Measurements from ENCODE around the gene STX16. TPM values are rescaled to one million over a fixed set of nuclear protein-coding genes. Genes with fewer than 3 reads are reported as not detected.

STX16 gene
- total RNA-seq, 1 donor from 2014 or later, result 84.4 TPM

- DNase-seq (ENCODE audit: low spot score), result no peak
Measured at GRCh38 chr20:58652606-58653294, 1.7 kb downstream of the STX16 start.

DNA sequence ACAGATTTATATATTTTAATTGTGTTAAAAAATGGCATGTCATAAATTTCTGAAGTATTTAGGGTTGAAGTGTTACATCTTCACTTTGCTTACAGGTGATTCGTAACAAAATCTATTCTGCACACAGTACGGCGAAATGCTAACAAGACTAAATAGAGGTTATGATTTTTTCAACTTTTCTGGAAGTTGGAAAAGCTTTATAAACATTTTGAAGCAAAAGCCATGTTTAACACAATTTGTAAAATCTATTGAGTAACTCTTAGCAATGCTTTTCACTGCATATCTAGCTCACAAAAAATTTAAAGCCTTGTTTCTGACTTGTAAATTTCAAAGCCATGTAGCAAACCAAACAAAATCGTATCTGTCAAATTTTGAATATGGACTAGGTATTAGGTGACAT is 3.3 kb downstream of the STX16 start:
- DNase-seq (ENCODE audit: low spot score), result no peak

- DNase-seq (ENCODE audit: low spot score), result no peak
Measured at GRCh38 chr20:58655328-58656107, 4.4 kb downstream of the STX16 start.

- no peak for DNase-seq (ENCODE audit: low spot score)
Measured at GRCh38 chr20:58656831-58657230, 5.7 kb downstream of the STX16 start.

GRCh38 chr20:58657262-58657661 is 6.2 kb downstream of the STX16 start:
- no peak for DNase-seq (ENCODE audit: low spot score)

DNA sequence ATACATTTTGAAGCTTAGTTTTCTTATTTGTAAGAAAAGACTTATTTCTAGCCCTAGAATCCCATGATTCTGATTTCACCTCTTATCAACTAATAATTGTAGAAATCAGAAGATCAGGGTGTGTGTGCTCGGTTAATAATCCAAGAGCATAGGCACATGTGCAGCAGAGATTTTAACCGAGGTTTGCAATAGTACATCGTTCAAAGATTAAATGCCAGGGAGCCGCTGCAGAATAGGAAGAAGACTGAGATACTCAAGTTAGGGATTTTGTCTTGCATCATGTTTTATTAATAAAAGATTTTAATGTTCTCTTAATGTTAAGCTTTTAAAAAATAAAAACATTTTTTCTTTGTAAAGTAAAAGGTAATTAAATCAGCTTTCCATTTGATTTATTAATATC is 6.9 kb downstream of the STX16 start:
- DNase-seq (ENCODE audit: low spot score), result no peak

DNA sequence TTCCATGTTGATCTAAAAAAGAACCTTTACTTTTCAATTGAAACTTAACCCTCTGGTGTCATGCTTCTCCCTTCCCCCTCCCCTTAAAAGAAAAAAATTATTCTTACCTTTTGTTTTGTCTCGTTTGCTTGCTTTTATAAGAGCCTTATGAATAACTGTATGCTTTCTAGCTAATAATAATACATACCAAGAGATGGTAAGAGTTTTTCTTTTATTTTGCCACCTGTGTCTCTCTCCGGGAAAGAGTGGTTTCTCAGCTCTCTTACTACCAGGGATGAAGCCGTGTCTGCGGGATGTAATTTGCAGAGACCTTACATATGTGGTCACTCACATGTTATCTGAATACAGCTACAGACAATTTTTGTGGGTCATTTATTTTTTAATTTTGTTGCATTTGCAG is 7.7 kb downstream of the STX16 start:
- no peak for DNase-seq (ENCODE audit: low spot score)

- no peak for DNase-seq (ENCODE audit: low spot score)
Measured at GRCh38 chr20:58659841-58660240, 8.8 kb downstream of the STX16 start.

DNA sequence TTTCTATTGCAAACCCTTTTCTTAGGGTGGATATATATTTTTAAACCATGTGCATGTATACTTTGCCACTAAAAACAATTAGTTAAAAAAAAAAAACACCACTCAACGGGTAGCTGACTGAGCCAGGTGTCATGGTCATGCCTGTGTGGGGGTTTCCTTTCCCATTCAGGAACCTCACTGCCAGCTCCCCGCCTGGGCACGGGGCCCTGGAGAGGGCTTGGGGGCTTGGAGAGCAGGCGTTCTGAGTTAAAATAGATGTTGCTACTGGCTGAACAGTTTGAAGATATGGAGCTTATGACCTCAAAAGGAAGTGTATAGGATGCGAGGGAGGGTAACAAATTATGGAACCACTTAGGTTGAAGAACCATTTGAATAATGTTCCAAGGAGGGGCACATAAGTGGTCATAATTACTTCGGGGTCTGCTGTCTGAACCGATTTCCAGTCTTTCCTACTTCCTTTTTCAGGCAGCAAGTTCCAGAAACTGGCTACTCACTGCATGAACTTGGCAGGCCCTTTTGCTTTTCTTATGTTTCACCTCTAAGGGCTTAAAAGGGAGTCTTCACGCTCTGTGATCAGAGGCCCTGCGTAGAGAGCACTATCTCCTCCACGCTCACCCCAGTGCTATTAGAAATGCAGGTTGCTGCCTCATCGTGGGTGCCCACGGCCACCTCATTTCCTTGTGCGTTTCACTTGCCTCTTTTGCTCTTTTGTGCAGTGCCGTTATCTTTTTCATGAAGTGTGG is 9.9 kb downstream of the STX16 start:
- DNase-seq (ENCODE audit: low spot score), result no peak

DNA sequence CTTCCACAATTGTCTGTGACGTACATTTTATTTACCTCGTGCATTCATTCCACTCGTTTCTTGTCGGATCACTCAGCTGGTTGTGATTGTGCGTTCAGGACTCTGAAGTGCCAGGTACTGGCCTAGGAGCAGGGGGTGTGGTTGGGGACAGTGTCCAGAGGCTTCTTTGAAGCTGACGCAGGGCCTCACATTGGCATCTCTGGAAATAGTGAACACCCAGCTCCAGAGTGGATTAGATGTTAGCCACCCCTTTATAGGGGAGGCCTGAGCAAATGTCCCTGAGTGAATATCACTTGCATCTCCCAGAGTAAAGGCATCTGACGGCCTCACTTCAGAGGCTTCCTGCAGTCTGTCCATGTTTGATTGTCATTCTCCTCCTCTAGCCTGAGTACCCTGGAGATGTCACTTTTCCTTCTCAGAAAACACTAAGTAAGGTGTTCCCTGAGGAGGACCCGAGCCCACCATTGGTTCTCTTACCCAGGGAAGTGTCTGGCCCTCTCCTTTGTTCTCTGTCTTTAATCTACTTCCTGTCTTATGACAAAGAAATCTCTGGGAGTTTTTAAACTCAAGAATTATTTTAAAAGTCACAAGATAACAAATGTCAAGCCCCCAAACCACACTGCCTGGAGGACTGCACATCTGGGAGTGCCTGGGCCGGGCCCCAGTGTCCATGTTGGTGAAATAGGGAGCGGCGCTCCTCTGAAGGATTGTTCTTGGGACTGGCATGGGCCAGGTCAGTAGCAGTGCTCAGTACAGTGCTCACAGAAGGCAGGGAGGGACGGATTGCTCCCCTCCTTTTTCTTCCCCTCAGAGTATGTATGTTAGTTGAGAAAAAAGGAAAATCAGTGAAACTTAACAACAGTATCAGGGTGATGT is 10.8 kb downstream of the STX16 start:
- no peak for DNase-seq (ENCODE audit: low spot score)

GRCh38 chr20:58664331-58664730 is 13.2 kb downstream of the STX16 start:
- DNase-seq (ENCODE audit: low spot score), result no peak

GRCh38 chr20:58664883-58665282 is 13.8 kb downstream of the STX16 start:
- no peak for DNase-seq (ENCODE audit: low spot score)

DNA sequence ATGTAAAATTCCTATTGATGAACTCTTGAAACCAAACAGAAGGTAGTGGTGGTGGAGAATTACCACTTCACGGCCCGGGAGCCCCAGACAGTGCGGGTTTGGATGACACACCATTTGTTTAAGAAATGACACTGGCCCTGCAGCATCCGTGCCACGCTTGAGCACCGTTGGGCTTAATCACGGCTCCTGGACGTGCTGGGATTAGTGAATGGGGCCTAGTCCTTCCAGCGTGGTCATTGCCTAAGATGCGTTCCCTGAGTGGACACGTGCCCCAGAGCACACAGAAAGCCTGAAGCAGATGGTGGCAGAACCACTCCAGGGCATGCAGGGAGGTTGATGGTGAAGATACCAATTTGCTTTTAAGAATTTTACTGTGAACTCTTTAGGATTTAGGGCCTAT is 14.5 kb downstream of the STX16 start:
- no peak for DNase-seq (ENCODE audit: low spot score)

GRCh38 chr20:58666702-58667101 is 15.6 kb downstream of the STX16 start:
- no peak for DNase-seq (ENCODE audit: low spot score)

DNA sequence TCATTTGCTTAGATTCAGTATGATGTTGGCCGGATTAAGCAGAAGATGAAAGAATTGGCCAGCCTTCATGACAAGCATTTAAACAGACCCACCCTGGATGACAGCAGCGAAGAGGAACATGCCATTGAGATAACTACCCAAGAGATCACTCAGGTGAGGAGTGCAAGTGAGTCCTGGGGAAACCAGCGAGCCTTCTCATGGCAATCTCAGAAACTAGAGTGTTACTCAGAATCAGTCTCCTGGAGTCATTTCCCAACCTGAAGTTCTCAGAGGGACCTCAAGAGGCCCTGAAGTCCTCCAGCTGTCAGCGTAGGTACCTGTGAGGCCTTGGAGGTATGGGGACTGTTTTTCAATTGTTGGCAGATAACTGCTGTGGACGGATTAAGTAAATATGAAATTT is 16.9 kb downstream of the STX16 start:
- DNase-seq (ENCODE audit: low spot score), result no peak

DNA sequence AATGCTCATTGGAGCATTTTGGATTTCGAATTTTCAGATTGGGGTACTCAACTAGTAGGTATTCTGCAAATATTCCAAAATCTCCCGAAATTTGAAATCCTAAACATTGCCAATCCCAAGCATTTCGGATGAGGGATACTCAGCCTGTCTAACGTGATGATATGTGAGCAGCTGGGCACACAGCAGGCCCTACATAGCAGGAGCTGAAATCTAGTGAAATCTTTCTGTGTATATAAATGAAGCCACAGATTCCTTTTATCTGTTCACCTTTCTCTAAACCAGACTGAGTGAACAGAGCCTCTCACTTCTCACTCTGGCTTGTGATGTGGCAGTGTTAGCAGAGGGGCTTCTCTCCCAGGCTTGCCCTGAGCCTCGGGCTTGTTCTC is 17.8 kb downstream of the STX16 start:
- DNase-seq (ENCODE audit: low spot score), result no peak

DNA sequence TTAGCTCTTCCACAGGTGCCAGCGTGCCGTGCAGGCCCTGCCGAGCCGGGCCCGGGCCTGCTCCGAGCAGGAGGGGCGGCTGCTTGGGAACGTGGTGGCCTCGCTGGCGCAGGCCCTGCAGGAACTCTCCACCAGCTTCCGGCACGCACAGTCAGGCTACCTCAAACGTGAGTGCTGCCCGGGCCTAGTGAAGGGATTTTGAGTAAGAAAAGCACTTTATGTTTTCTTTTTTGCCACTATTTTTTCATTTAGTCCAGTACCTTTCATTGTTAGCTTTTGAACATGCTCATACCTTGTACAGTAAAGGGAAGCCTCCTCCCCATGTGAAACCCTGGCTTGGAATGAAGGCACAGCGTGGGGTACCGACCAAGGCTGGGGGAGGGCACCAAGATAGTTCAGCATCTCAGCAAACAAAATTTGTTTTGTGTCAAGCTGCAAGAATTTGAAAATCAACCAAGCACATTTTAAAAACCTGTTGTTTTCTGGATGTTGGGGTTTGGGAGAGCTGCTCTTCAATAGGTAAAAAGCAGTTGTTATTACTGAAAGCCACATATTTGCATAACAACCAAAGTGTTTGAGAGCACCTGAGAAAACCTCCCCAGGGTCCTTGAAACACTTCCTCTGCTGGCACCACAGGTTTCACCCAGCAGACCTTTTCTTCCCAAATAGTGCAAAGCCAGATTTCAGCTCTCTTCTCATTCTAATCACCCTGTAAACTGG is 18.4 kb downstream of the STX16 start:
- DNase-seq (ENCODE audit: low spot score), result no peak

- no peak for DNase-seq (ENCODE audit: low spot score)
Measured at GRCh38 chr20:58670102-58670501, 19.0 kb downstream of the STX16 start.

GRCh38 chr20:58670659-58671058 is 19.6 kb downstream of the STX16 start:
- DNase-seq (ENCODE audit: low spot score), result no peak

- DNase-seq (ENCODE audit: low spot score), result no peak
Measured at GRCh38 chr20:58673119-58673518, 22.0 kb downstream of the STX16 start.

- no peak for DNase-seq (ENCODE audit: low spot score)
Measured at GRCh38 chr20:58675146-58675584, 24.1 kb downstream of the STX16 start.
